Activated CD4-positive, alpha-beta T cell treated with anti-CD3 and anti-CD28 coated beads for 24 hours (primary cell): ENCODE results near the gene WAPL.
"Not testable (repeated sequence)": the region's sequence is repeated elsewhere in the genome, so short reads cannot be mapped to it uniquely, and the experiment has no call there.

Experiments used
- DNase-seq, 2 donors: peaks; one replicate each; pipeline ENCODE4 v3.0.0-alpha.2; 2020; ENCODE audit warnings: low read depth in 2 of 2

WAPL gene

DNA sequence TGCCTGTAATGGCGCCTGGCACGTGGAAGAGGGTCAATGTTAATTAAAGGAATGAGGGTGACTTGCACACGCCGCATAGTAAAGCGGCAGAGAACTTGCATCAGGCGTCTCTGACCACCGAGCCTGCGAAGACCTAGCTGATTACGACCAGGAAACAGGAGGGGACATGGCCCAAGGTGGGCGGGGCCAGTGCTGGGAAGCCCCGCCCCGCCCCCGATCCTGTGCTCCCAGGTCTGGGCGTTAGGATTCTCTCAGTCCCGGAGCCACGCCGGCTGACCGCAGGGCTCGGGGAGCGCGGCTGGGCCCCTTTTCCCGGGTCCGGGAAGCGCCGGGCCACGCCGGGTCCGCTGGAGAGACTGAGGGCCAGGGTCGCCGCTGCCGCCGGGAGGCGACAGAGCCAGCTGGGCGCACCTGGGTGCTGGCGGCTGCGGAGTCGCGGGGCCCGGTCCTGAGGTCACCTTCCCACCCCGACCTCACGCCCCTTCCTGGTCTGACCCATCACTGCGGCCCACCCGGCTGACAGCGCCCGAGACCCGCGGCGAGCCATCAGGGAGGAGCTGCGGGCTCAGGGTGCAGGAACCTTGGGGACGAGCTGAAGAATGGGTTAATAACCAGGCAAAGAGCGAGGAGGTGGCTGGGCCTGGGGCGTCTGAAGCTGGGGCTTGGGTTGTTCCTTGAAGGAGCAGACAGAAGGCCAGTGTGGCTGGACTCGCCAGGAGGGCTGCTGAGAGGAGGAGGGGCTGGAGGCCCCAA is 132.0 kb downstream of the WAPL start:
- DNase-seq: no peak

DNA sequence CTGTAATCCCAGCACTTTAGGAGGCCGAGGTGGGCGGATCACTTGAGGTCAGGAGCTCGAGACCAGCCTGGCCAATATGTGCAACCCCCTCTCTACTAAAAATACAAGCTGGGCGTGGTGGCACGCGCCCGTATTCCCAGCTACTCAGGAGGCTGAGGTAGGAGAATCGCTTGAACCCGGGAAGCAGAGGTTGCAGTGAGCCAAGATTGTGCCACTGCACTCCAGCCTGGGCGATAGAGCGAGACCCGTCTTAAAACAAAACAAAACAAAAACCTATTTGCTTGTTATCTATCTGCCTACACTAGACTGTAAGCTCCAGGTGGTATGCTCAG is 132.5 kb downstream of the WAPL start:
- DNase-seq: not testable (repeated sequence)

DNA sequence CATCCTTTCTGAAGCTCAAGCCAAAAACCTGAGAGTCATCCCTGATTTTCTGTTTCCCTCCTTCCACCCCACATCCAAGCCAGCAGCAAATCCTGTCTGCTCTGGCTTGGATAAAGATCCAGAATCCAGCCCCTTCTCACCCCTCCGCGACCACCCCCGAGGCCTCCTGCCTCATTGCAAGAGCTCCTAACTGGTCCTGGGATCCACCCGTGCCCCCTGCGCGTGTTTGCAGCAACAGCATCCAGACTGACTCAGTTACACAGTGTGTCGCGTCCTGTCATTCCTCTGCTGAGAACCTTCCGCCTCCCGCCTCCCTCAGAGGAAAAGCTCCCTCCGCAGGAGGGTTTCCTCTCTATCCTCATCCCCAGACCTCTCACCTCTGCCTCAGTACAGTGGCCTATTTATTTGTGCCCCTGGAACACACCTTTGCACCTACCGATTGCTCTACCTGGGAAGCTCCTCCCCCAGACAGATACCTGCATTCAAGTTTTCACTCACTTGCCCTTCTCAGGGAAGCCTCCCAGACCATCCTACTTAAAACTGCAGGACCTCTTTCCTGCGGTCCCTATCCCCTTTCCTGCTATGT is 133.4 kb downstream of the WAPL start:
- DNase-seq: no peak

DNA sequence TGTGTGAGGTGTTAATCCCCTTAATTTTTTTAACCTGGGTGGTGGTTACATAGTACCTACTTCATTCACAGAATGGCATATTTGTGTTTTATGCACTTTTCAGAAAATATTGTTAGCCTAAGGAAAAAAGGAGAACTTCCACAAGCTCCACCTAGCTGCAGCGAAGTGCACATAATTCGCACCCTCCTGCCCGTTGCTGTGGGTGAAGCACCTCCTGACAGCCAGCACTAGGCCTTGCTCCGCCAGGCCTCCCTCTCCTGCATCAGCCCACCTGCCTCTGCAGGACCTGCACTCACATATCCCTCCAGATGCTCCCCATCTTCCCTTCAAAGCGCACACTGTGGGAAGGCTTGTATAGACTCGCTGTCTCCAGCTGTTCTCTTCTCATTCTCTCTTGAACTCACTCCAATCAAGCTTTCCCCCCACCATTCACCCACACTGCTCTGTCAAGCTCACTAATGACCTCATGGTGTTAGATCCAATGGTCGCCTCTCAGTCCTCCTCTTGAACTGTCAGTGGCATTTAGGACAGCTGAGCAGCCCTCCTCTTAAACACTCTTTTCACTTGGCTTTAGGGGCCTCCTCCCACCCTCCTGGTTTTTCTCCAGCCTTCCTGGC is 134.3 kb downstream of the WAPL start:
- no peak for DNase-seq

DNA sequence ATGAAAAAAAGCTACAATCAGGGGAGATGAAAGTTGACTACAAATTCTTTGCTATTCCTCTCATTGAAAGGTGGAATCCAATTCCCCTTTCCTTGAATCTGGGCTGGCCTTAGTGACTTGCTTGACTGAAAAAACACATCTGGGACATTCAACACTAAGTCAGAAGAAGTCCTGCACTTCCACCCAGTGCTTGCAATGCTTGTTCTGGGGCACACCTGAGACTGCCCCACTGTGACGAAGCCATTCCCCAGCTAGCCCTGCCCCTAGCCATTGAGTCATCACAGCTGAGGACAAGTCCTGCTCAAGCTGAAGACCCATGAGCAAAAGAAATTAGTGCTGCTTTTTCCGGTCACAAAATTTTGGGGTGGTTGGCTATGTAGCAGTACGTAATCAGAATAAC is 135.8 kb downstream of the WAPL start:
- no peak for DNase-seq
